ENCODE measurements around the gene OR10H4. TPM values are rescaled to one million over a fixed set of nuclear protein-coding genes. Genes with fewer than 3 reads are reported as not detected.

OR10H4 gene
- polyA plus RNA-seq, 1 donor from 2014 or later, result not detected

DNA sequence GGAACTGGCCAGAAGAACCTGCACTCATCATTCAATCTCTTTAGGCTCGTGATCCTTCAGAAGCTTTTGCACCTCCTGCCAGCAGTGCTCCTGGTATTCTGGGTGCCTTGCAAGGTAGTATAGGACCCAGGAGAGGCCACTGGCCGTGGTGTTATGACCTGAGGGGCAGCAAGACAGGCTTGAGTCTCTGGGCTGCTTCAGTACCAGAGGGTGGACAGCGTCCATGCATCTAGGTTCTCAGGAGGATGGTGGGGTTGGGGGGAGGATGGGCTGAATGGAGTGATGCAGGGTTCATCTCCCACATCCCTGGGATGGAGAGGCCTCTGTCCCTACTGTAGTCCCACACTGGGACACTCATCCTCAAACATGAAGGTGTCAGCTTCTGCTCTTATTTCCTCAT lies 41.1 kb downstream of the OR10H4 start:
- Histone ChIP-seq H2AFZ (ENCODE audit: low read depth, low read length) (no peak overlapping the region), H3K79me2 (replicated peaks; ENCODE audit: insufficient read depth, low read length) (no peaks in the 10 kb centered on the region)

DNA sequence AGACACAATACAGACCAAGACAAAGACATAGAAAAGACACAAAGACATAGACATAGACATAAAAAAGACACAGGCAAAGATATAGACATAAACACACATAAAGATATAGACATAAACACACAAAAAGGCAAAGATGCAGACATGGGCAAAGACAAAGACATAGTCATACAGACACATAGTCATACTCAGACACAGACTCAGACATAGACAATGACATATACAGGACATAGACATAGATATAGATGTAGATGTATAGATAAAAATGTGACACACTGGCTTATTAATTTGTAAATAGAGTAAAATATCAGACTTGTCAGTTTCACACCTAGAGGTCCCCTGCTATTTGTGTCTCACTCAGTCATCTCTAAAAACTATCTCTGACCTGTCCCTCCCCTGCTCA lies 42.8 kb downstream of the OR10H4 start:
- Histone ChIP-seq H3F3A (ENCODE audit: insufficient read depth, low read length, poor library complexity, severe bottlenecking) (no peaks in the 10 kb centered on the region), H4K20me1 (ENCODE audit: insufficient read depth) (no peaks in the 10 kb centered on the region), H3K4me3 (ENCODE audit: low read length) (no peak overlapping the region), H3K9me2 (ENCODE audit: insufficient read depth, low read length) (no peaks in the 10 kb centered on the region), H3K9ac (ENCODE audit: low read length) (no peak overlapping the region), H3K27ac (ENCODE audit: low read length) (no peak overlapping the region), H3K27me3 (ENCODE audit: insufficient read depth, low read depth, low read length) (no peaks in the 10 kb centered on the region), H2AFZ (ENCODE audit: low read depth, low read length) (no peak overlapping the region), H3K36me3 (ENCODE audit: insufficient read depth, low read length) (no peaks in the 10 kb centered on the region), H3K9me3 (ENCODE audit: low read length) (no peaks in the 10 kb centered on the region), H3K79me2 (replicated peaks; ENCODE audit: insufficient read depth, low read length) (no peaks in the 10 kb centered on the region), H3K4me2 (ENCODE audit: low read length) (no peak overlapping the region)
- TF ChIP-seq RAD21 (conservative IDR thresholded peaks at IDR 0.05) (no peak), EP300 (conservative IDR thresholded peaks at IDR 0.05; ENCODE audit: poor library complexity, severe bottlenecking) (no peak), TAF1 (IDR thresholded peaks at IDR 0.05; ENCODE audit: low read depth) (no peak), MXI1 (conservative IDR thresholded peaks at IDR 0.05; ENCODE audit: poor library complexity, severe bottlenecking) (no peak), POLR2AphosphoS5 (IDR thresholded peaks at IDR 0.05) (no peak), SMC3 (conservative IDR thresholded peaks at IDR 0.05; ENCODE audit: poor library complexity) (no peak), EZH2 (IDR thresholded peaks at IDR 0.05; ENCODE audit: borderline replicate concordance, insufficient read depth, low read length, poor library complexity, severe bottlenecking) (no peak)
- TF ChIP-seq, protein P1, sequence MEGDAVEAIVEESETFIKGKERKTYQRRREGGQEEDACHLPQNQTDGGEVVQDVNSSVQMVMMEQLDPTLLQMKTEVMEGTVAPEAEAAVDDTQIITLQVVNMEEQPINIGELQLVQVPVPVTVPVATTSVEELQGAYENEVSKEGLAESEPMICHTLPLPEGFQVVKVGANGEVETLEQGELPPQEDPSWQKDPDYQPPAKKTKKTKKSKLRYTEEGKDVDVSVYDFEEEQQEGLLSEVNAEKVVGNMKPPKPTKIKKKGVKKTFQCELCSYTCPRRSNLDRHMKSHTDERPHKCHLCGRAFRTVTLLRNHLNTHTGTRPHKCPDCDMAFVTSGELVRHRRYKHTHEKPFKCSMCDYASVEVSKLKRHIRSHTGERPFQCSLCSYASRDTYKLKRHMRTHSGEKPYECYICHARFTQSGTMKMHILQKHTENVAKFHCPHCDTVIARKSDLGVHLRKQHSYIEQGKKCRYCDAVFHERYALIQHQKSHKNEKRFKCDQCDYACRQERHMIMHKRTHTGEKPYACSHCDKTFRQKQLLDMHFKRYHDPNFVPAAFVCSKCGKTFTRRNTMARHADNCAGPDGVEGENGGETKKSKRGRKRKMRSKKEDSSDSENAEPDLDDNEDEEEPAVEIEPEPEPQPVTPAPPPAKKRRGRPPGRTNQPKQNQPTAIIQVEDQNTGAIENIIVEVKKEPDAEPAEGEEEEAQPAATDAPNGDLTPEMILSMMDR (IDR thresholded peaks at IDR 0.05; ENCODE audit: poor library complexity, severe bottlenecking), result no peak
- TF ChIP-seq, protein P2, sequence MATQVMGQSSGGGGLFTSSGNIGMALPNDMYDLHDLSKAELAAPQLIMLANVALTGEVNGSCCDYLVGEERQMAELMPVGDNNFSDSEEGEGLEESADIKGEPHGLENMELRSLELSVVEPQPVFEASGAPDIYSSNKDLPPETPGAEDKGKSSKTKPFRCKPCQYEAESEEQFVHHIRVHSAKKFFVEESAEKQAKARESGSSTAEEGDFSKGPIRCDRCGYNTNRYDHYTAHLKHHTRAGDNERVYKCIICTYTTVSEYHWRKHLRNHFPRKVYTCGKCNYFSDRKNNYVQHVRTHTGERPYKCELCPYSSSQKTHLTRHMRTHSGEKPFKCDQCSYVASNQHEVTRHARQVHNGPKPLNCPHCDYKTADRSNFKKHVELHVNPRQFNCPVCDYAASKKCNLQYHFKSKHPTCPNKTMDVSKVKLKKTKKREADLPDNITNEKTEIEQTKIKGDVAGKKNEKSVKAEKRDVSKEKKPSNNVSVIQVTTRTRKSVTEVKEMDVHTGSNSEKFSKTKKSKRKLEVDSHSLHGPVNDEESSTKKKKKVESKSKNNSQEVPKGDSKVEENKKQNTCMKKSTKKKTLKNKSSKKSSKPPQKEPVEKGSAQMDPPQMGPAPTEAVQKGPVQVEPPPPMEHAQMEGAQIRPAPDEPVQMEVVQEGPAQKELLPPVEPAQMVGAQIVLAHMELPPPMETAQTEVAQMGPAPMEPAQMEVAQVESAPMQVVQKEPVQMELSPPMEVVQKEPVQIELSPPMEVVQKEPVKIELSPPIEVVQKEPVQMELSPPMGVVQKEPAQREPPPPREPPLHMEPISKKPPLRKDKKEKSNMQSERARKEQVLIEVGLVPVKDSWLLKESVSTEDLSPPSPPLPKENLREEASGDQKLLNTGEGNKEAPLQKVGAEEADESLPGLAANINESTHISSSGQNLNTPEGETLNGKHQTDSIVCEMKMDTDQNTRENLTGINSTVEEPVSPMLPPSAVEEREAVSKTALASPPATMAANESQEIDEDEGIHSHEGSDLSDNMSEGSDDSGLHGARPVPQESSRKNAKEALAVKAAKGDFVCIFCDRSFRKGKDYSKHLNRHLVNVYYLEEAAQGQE (IDR thresholded peaks at IDR 0.05; ENCODE audit: borderline replicate concordance), result no peak

More for the DNA sequence above, 41.1 kb downstream of the OR10H4 start:
- TF ChIP-seq EZH2 (IDR thresholded peaks at IDR 0.05; ENCODE audit: borderline replicate concordance, insufficient read depth, low read length, poor library complexity, severe bottlenecking) (no peak), SMC3 (conservative IDR thresholded peaks at IDR 0.05; ENCODE audit: poor library complexity) (no peak), TAF1 (IDR thresholded peaks at IDR 0.05; ENCODE audit: low read depth) (no peak), RAD21 (conservative IDR thresholded peaks at IDR 0.05) (no peak), EP300 (conservative IDR thresholded peaks at IDR 0.05; ENCODE audit: poor library complexity, severe bottlenecking) (no peak), MXI1 (conservative IDR thresholded peaks at IDR 0.05; ENCODE audit: poor library complexity, severe bottlenecking) (no peak), POLR2AphosphoS5 (IDR thresholded peaks at IDR 0.05) (no peak)
- TF ChIP-seq, protein P1 (IDR thresholded peaks at IDR 0.05; ENCODE audit: poor library complexity, severe bottlenecking), result no peak
- TF ChIP-seq, protein P2 (IDR thresholded peaks at IDR 0.05; ENCODE audit: borderline replicate concordance), result no peak
- Histone ChIP-seq H3F3A (ENCODE audit: insufficient read depth, low read length, poor library complexity, severe bottlenecking) (no peaks in the 10 kb centered on the region), H4K20me1 (ENCODE audit: insufficient read depth) (no peaks in the 10 kb centered on the region), H3K9me2 (ENCODE audit: insufficient read depth, low read length) (no peaks in the 10 kb centered on the region), H3K36me3 (ENCODE audit: insufficient read depth, low read length) (no peaks in the 10 kb centered on the region), H3K4me2 (ENCODE audit: low read length) (no peak overlapping the region), H3K27me3 (ENCODE audit: insufficient read depth, low read depth, low read length) (no peaks in the 10 kb centered on the region), H3K9me3 (ENCODE audit: low read length) (no peaks in the 10 kb centered on the region), H3K4me3 (ENCODE audit: low read length) (no peak overlapping the region), H3K27ac (ENCODE audit: low read length) (no peak overlapping the region), H3K9ac (ENCODE audit: low read length) (no peak overlapping the region)
